Measurements from ENCODE around the gene OR4K2. TPM values are rescaled to one million over a fixed set of nuclear protein-coding genes. Genes with fewer than 3 reads are reported as not detected.

Gene OR4K2
- total RNA-seq, 2 experiments from 2014 or later, result not detected

Other genes starting within 250 kb of the OR4K2 start
- gene OR11H2, start 161.3 kb upstream of the OR4K2 start, total RNA-seq (2014; rRNA removed; shearing (Covaris generic)), result not detected in 2 replicates
- not detected in 2 replicates for gene OR11H2, start 161.3 kb upstream of the OR4K2 start, total RNA-seq (2022)
- not detected in 2 replicates for gene OR4Q3, start 131.6 kb upstream of the OR4K2 start, total RNA-seq (2014; rRNA removed; shearing (Covaris generic))
- not detected in 2 replicates for gene OR4Q3, start 131.6 kb upstream of the OR4K2 start, total RNA-seq (2022)
- gene OR4M1, start 101.6 kb upstream of the OR4K2 start, total RNA-seq (2014; rRNA removed; shearing (Covaris generic)), result not detected in 2 replicates
- gene OR4M1, start 101.6 kb upstream of the OR4K2 start, total RNA-seq (2022), result not detected in 2 replicates
- not detected in 2 replicates for gene OR4N2, start 71.4 kb upstream of the OR4K2 start, total RNA-seq (2014; rRNA removed; shearing (Covaris generic))
- not detected in 2 replicates for gene OR4N2, start 71.4 kb upstream of the OR4K2 start, total RNA-seq (2022)
- gene OR4K5, start 45.5 kb downstream of the OR4K2 start, total RNA-seq (2014; rRNA removed; shearing (Covaris generic)), result not detected in 2 replicates
- not detected in 2 replicates for gene OR4K5, start 45.5 kb downstream of the OR4K2 start, total RNA-seq (2022)
- gene OR4K1, start 55.8 kb downstream of the OR4K2 start, total RNA-seq (2014; rRNA removed; shearing (Covaris generic)), result 0.38 TPM in 1 of 2 replicates, not detected in the other
- gene OR4K1, start 55.8 kb downstream of the OR4K2 start, total RNA-seq (2022), result not detected in 2 replicates
- gene OR4K15, start 100.4 kb downstream of the OR4K2 start, total RNA-seq (2014; rRNA removed; shearing (Covaris generic)), result not detected in 2 replicates
- not detected in 2 replicates for gene OR4K15, start 100.4 kb downstream of the OR4K2 start, total RNA-seq (2022)
- gene OR4Q2, start 127.0 kb downstream of the OR4K2 start, total RNA-seq (2014; rRNA removed; shearing (Covaris generic)), result not detected in 2 replicates
- gene OR4Q2, start 127.0 kb downstream of the OR4K2 start, total RNA-seq (2022), result not detected in 2 replicates
- not detected in 2 replicates for gene OR4K14, start 144.2 kb downstream of the OR4K2 start, total RNA-seq (2014; rRNA removed; shearing (Covaris generic))
- not detected in 2 replicates for gene OR4K14, start 144.2 kb downstream of the OR4K2 start, total RNA-seq (2022)
- gene OR4K13, start 160.9 kb downstream of the OR4K2 start, total RNA-seq (2014; rRNA removed; shearing (Covaris generic)), result not detected in 2 replicates
- not detected in 2 replicates for gene OR4K13, start 160.9 kb downstream of the OR4K2 start, total RNA-seq (2022)
- gene OR4L1, start 184.9 kb downstream of the OR4K2 start, total RNA-seq (2014; rRNA removed; shearing (Covaris generic)), result not detected in 2 replicates
- not detected in 2 replicates for gene OR4L1, start 184.9 kb downstream of the OR4K2 start, total RNA-seq (2022)
- gene OR4K17, start 235.6 kb downstream of the OR4K2 start, total RNA-seq (2014; rRNA removed; shearing (Covaris generic)), result not detected in 2 replicates
- gene OR4K17, start 235.6 kb downstream of the OR4K2 start, total RNA-seq (2022), result not detected in 2 replicates

Measured in OCI-LY7 (cell line).